Activated naive CD8-positive, alpha-beta T cell treated with anti-CD3 and anti-CD28 coated beads for 36 hours (primary cell): ENCODE measurements around the gene CNNM2. TPM values are rescaled to one million over a fixed set of nuclear protein-coding genes. Genes with fewer than 3 reads are reported as not detected.
"Not testable (repeated sequence)": the region's sequence is repeated elsewhere in the genome, so short reads cannot be mapped to it uniquely, and the experiment has no call there.

Experiments
- DNase-seq: peaks from one replicate; pipeline ENCODE4 v3.0.0; 2021
- H3K27ac Mint-ChIP-seq: one replicate; pipeline ENCODE4 v1.8.0; 2022; ENCODE audit warnings: mild to moderate bottlenecking, moderate library complexity, mixed read lengths
- H3K27me3 Mint-ChIP-seq: one replicate; pipeline ENCODE4 v1.8.0; 2022; ENCODE audit warnings: mild to moderate bottlenecking, mixed read lengths
- H3K36me3 Mint-ChIP-seq: one replicate; pipeline ENCODE4 v1.8.0; 2021; ENCODE audit warnings: mild to moderate bottlenecking, mixed read lengths
- H3K4me1 Mint-ChIP-seq: one replicate; pipeline ENCODE4 v1.8.0; 2021; ENCODE audit warnings: mixed read lengths
- H3K4me3 Mint-ChIP-seq: one replicate; pipeline ENCODE4 v1.8.0; 2022; ENCODE audit warnings: mild to moderate bottlenecking, moderate library complexity, mixed read lengths
- H3K9me3 Mint-ChIP-seq: one replicate; pipeline ENCODE4 v1.8.0; 2022; ENCODE audit warnings: mixed read lengths
- total RNA-seq, 2 experiments: library from RNA; stranded (reverse); gene quantifications; one replicate each; pipeline ENCODE4 v1.2.3, GENCODE V29; 2021

The CNNM2 gene
- total RNA-seq, 2 experiments from 2014 or later = 4.0 to 4.5 TPM

DNA sequence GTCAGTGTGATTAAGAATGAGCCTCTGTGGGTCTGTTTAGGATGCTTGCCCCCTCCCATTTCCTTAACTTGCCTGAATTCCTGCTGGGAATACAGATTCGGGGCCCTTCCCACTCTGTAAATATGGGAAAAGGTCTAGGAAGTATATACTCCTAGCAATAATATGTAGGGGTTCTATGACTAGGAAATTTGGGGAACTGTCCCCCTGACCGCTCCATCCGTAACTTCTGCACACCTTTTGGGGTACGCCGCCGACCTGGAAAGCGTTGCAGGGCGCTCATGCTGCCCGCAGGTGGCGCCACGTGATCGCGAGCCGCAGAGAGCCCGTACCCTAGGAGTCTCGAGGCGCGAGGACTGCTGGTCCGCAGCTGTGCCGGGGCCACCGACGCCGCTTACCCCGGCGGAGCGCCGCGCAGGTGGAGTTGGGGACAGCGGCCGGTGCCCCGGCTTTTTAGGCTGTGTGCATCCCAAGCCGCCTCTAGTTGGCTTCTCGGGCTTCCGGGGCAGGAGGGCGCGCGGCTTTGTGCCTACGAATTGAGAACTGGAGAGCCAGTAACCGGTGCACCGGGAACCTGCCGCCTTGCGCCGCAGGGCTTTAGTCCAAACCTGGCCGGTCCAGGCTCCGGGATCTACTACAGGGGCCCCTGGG is 656 bp upstream of the CNNM2 start:
- Mint-ChIP-seq H3K27me3 (peaks cover 17% of the 10 kb centered on the region), H3K27ac (peak overlapping the region; percentile 87), H3K9me3 (no peaks in the 10 kb centered on the region), H3K36me3 (peaks cover 9% of the 10 kb centered on the region), H3K4me1 (peaks cover 47% of the 10 kb centered on the region), H3K4me3 (peak overlapping the region; percentile 89)
- DNase-seq = peak; percentile 84

DNA sequence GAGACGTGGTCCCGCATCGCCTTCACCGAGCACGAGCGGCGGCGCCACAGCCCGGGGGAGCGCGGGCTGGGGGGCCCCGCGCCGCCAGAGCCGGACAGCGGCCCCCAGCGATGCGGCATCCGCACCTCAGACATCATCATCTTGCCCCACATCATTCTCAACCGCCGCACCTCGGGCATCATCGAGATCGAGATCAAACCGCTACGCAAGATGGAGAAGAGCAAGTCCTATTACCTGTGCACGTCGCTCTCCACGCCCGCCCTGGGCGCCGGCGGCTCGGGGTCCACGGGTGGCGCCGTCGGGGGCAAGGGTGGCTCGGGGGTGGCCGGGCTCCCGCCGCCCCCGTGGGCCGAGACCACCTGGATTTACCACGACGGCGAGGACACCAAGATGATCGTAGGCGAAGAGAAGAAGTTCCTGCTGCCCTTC is 737 bp downstream of the CNNM2 start:
- Mint-ChIP-seq H3K4me1 (peaks cover 59% of the 10 kb centered on the region), H3K36me3 (peaks cover 9% of the 10 kb centered on the region), H3K27me3 (peaks cover 15% of the 10 kb centered on the region), H3K9me3 (no peaks in the 10 kb centered on the region), H3K27ac (no peak overlapping the region), H3K4me3 (peak overlapping the region; percentile 89)
- DNase-seq = peak; percentile 49

DNA sequence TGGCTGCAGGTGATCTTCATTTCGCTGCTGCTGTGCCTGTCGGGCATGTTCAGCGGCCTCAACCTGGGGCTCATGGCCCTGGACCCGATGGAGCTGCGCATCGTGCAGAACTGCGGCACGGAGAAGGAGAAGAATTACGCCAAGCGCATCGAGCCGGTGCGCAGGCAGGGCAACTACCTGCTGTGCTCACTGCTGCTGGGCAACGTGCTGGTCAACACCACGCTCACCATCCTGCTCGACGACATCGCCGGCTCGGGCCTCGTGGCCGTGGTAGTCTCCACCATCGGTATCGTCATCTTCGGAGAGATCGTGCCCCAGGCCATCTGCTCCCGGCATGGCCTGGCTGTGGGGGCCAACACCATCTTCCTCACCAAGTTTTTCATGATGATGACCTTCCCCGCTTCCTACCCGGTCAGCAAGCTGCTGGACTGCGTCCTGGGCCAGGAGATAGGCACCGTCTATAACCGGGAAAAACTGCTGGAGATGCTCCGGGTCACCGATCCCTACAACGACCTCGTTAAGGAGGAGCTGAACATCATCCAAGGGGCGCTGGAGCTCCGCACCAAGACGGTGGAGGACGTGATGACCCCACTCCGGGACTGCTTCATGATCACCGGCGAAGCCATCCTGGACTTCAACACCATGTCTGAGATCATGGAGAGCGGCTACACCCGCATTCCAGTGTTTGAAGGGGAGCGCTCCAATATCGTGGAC is 1.3 kb downstream of the CNNM2 start:
- H3K4me1 Mint-ChIP-seq = peaks cover 62% of the 10 kb centered on the region
- H3K27ac Mint-ChIP-seq = no peak overlapping the region
- H3K4me3 Mint-ChIP-seq = peak overlapping the region; percentile 89

DNA sequence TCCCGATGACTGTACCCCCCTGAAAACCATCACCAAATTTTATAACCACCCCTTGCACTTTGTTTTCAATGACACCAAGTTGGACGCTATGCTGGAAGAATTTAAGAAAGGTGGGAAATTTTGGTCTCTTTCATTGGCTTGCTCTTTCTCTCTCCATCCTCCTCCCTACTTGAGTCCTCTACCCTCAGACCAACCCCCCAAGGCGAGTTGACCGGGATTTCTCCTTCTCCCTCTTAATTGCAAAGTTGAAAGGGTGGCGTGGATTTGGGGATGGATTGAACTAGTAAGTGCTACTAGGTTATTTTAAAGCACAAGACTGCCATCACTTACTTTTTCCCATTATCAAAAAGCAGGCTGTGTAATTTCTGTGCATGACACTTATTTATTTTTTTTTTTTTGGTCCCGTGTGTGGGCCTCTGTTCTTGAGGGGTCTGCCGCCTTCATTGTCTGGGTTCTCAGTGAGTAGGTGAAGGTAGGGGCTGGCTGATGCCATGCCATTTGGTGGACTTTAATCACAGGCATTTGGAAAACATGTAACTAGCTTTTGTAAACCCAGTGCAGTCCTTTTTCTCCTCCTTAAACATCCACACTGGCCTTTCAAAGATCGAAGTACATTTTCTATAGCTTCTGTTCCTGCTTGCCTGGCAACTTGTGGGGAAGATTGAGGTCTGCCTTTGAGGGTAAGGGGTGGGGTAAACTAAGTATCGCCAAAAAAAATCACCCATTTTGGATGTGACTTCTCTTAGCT is 2.1 kb downstream of the CNNM2 start:
- H3K4me3 Mint-ChIP-seq = peak overlapping the region; percentile 89
- DNase-seq = no peak
- no peak overlapping the region for H3K27ac Mint-ChIP-seq
- H3K9me3 Mint-ChIP-seq = no peaks in the 10 kb centered on the region
- peaks cover 6% of the 10 kb centered on the region for H3K27me3 Mint-ChIP-seq
- H3K36me3 Mint-ChIP-seq = peaks cover 9% of the 10 kb centered on the region
- peaks cover 61% of the 10 kb centered on the region for H3K4me1 Mint-ChIP-seq

More for the DNA sequence above, 1.3 kb downstream of the CNNM2 start:
- no peak for DNase-seq
- Mint-ChIP-seq H3K27me3 (peaks cover 12% of the 10 kb centered on the region), H3K9me3 (no peaks in the 10 kb centered on the region), H3K36me3 (peaks cover 9% of the 10 kb centered on the region)

DNA sequence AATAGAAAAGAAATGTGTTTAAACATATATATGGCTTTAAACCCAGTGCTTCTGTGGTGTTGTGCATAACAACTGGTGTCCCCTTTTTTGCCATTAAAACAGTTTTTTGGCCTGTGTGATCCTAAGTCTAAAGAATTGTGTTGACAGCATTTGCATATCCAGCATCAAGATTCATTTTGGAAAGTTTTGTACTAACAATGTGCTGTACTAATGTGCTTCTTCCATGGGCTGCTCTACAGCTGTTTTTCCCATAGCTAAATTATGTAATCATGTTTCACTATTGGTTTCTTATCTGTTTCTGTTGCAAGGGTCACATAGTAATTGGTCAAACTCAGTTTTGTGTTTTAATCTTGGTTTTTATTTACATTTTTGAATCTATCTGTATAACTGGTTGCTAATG is 5.5 kb downstream of the CNNM2 start:
- Mint-ChIP-seq H3K4me3 (no peak overlapping the region), H3K27ac (no peak overlapping the region), H3K9me3 (no peaks in the 10 kb centered on the region), H3K36me3 (peaks cover 14% of the 10 kb centered on the region), H3K27me3 (no peaks in the 10 kb centered on the region), H3K4me1 (peaks cover 62% of the 10 kb centered on the region)
- no peak for DNase-seq

DNA sequence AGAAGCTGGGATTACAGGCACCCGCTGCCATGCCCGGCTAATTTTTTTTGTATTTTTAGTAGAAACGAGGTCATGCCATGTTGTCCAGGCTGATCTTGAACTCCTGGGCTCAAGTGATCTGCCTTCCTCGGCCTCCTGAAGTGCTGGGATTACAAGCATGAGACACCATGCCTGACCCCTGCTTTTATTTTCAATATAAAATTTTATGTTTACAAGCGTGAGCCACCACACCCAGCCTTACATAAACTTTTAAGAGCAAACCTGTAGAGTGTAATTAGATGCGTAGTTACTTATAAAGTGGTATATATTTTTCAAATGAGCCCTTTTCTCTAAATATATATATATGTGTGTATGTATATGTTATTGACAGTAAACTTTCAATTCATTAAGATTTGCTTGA is 8.7 kb downstream of the CNNM2 start:
- Mint-ChIP-seq H3K36me3 (peaks cover 9% of the 10 kb centered on the region), H3K27ac (no peak overlapping the region), H3K4me3 (no peak overlapping the region), H3K9me3 (no peaks in the 10 kb centered on the region), H3K27me3 (no peaks in the 10 kb centered on the region), H3K4me1 (peaks cover 33% of the 10 kb centered on the region)
- DNase-seq = no peak

DNA sequence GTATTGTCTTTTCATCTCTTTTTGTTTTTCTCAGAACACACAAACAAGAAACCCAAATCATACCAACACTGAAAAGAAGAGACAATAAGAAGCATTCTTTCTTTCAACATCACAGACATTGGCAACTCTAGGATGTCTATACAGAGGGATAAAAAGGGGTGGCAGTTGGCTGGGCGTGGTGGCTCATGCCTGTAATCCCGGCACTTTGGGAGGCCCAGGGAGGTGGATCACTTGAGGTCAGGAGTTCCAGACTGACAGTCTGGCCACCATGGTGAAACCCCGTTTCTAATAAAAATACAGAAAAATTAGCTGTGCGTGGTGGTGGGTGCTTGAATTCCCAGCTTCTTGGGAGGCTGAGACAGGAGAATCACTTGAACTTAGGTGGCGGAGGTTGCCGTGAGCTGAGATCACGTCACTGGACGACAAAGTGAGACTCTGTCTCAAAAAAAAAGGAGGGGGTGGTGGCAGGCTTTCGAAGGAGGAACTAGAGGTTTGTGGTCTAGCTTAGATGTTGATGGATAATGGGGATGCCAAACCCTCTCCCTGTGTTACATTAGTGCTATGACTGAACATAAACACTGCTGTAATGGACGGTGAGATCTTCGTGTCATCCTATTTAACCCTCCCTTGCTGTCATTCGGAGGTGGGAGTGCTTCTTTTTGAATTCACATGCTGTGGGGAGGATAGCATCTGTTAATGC is 9.4 kb downstream of the CNNM2 start:
- Mint-ChIP-seq H3K27ac (peak overlapping the region; percentile 3), H3K36me3 (peaks cover 6% of the 10 kb centered on the region), H3K4me3 (no peak overlapping the region), H3K4me1 (peaks cover 27% of the 10 kb centered on the region), H3K9me3 (no peaks in the 10 kb centered on the region), H3K27me3 (no peaks in the 10 kb centered on the region)
- no peak for DNase-seq

DNA sequence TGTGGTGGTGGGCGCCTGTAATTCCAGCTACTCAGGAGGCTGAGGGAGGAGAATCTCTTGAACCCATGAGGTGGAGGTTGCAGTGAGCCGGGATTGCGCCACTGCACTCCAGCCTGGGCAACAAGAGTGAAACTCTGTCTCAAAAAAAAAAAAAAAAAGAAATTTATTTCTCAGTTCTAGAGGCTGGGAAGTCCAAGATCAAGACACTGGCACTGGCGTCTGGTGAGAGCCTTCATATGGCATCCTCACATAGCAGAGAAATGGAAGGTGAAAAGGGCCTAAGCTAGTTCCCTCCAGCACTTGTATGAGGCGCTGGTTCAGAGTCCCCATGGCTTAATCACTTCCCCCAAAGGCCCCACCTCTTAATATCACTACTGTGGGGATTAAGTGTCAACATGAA is 10.3 kb downstream of the CNNM2 start:
- H3K9me3 Mint-ChIP-seq, DNase-seq, H3K27me3 Mint-ChIP-seq, H3K27ac Mint-ChIP-seq, H3K4me3 Mint-ChIP-seq, H3K36me3 Mint-ChIP-seq: not testable (repeated sequence)
- H3K4me1 Mint-ChIP-seq = peaks cover 20% of the 10 kb centered on the region

DNA sequence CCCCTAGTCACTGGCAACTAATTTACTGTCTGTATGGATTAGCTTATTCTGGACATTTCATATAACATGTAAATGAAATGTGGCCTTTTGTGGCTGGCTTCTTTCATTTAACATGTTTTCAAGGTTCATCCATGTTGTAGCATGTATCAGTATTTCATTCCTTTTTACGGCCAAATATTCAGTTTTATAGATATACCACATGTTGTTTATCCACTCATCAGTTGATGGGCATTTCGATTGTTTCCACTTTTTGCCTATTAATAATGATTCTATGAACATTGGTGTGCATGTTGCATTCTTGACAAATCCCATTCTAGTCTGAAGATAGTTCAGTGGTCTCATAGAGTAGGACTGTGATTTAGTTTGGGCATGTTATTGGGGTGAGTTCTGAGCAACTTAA is 12.6 kb downstream of the CNNM2 start:
- H3K27me3 Mint-ChIP-seq = no peaks in the 10 kb centered on the region
- no peak for DNase-seq
- H3K27ac Mint-ChIP-seq = no peak overlapping the region
- H3K36me3 Mint-ChIP-seq = peaks cover 9% of the 10 kb centered on the region
- no peak overlapping the region for H3K4me3 Mint-ChIP-seq
- no peaks in the 10 kb centered on the region for H3K9me3 Mint-ChIP-seq
- peaks cover 5% of the 10 kb centered on the region for H3K4me1 Mint-ChIP-seq

DNA sequence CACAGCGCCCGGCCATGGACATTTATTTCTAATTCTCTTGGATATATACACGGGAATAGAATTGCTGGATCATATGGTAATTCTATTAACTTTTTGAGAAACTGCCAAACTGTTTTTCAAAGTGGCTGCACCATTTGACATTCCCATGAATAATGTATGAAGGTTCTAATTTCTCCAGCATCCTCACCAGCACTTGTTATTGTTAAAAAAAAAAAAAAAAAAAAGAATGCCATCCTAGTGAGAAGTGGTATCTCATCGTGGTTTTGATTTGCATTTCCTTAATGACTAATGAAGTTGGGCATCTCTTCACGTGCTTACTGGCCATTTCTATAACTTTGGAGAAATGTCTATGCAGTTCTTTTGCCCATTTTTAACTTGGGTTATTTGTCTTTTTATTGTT is 13.5 kb downstream of the CNNM2 start:
- H3K36me3 Mint-ChIP-seq = peaks cover 9% of the 10 kb centered on the region
- no peak overlapping the region for H3K27ac Mint-ChIP-seq
- no peaks in the 10 kb centered on the region for H3K27me3 Mint-ChIP-seq
- H3K4me1 Mint-ChIP-seq = peaks cover 15% of the 10 kb centered on the region
- no peak overlapping the region for H3K4me3 Mint-ChIP-seq
- DNase-seq = no peak
- H3K9me3 Mint-ChIP-seq = no peaks in the 10 kb centered on the region

DNA sequence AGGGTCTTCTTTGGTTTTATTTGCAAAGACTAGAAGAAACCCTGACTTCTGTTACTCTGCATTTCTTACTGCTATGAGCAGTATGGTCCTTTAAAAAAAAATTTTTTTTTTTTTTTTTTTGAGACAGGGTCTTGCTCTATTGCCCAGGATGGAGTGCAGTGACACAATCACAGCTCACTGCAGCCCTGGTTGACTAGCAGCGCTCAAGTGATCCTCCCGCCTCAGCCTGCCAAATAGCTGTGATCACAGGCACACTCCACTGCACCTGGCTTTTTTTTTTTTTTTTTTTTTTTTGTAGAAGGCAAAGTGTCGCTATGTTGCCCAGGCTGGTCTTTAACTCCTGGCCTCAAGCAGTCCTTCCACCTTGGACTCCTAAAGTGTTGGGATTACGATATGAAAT is 17.4 kb downstream of the CNNM2 start:
- H3K27me3 Mint-ChIP-seq = no peaks in the 10 kb centered on the region
- H3K9me3 Mint-ChIP-seq = no peaks in the 10 kb centered on the region
- H3K4me3 Mint-ChIP-seq = no peak overlapping the region
- no peak overlapping the region for H3K27ac Mint-ChIP-seq
- H3K36me3 Mint-ChIP-seq = peaks cover 5% of the 10 kb centered on the region
- no peak for DNase-seq
- peaks cover 12% of the 10 kb centered on the region for H3K4me1 Mint-ChIP-seq

DNA sequence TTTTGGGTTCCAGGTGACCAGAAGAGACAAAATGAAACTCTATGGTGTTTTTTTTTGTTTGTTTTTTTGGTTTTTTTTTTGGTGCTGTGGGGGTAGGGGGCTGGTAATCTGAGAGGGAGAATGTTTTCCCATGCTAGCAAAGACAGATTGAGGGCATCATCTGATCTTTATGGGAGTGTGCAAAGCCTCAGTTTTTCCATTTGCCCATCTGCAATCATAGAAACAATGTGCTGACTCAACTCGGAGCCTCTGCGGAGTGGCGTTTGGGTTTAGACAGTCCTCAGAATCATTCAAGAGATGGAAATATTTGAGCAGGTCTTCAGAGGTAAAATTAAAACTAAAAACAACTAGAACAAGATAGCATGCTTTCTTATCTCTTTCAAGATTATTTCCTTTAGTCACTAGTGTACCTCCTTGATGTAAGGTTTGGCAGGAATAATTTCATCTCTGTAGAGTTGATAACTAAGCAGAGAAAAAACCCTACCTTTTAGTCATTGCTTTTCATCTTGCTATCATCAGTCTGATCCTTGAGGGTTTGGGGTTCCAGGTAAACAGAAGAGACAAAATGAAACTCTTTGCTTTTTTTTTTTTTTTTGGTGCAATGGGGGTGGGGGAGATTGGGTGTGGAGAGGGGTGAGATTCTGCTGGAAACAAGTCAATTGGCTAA is 18.0 kb downstream of the CNNM2 start:
- H3K9me3 Mint-ChIP-seq = no peaks in the 10 kb centered on the region
- no peaks in the 10 kb centered on the region for H3K27me3 Mint-ChIP-seq
- H3K27ac Mint-ChIP-seq = no peak overlapping the region
- H3K36me3 Mint-ChIP-seq = peaks cover 3% of the 10 kb centered on the region
- H3K4me3 Mint-ChIP-seq = no peak overlapping the region
- no peak for DNase-seq
- peaks cover 12% of the 10 kb centered on the region for H3K4me1 Mint-ChIP-seq

DNA sequence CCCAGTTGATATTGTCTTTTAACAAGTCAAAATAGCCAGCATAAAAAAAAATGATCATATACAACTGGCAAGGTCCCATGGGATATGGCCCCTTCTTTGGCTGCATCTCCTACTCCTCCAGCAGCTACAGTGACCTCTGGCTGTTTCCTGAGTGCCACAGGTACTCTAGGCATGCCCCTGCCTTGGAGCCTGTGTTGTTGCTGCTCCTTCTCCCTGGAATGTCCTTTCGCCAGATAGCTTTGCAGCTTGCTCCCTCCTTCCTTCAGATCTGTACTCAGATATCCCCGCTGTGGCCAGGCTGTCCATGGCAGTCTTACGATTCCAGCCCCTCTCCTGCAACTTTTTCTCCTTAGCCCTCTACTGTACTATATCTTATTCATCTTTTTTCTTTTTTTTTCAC is 23.3 kb downstream of the CNNM2 start:
- no peak overlapping the region for H3K27ac Mint-ChIP-seq
- DNase-seq = no peak
- H3K27me3 Mint-ChIP-seq = no peaks in the 10 kb centered on the region
- H3K9me3 Mint-ChIP-seq = no peaks in the 10 kb centered on the region
- H3K4me1 Mint-ChIP-seq = peaks cover 5% of the 10 kb centered on the region
- no peak overlapping the region for H3K4me3 Mint-ChIP-seq
- H3K36me3 Mint-ChIP-seq = peaks cover 3% of the 10 kb centered on the region

DNA sequence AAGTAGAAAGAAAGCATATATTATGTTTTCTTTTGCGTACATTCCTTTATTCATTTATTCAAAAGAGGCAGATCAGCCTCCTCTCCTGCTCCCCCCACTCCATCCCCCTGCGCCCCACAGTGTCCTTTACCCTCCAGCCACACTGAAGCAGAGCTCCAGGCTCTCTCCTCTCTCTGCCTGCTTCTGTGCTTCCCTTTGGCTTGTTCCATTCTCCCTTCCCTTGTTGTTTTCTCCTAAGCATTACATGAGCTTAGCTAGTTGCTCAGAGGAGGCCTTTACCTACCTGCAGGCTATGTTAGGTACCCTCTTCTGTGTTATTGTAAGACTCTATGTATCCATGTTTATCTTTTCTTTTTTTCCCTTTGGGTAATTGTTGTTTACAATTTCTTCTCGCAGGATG is 27.4 kb downstream of the CNNM2 start:
- DNase-seq = no peak
- Mint-ChIP-seq H3K27me3 (no peaks in the 10 kb centered on the region), H3K36me3 (peaks cover 3% of the 10 kb centered on the region), H3K4me3 (no peak overlapping the region), H3K4me1 (no peaks in the 10 kb centered on the region), H3K9me3 (no peaks in the 10 kb centered on the region), H3K27ac (no peak overlapping the region)
